ENCODE data around the gene RAG2.

Gene RAG2

GRCh38 chr11:36601155-36601554, 3.1 kb upstream of the RAG2 start:
- in situ Hi-C loops (cut with MboI; ENCODE audit: low sequenced_read_pairs) = no loop called here

- in situ Hi-C loops (cut with MboI; ENCODE audit: low sequenced_read_pairs) = no loop called here
Observed at GRCh38 chr11:36600180-36600579, 2.1 kb upstream of the RAG2 start.

GRCh38 chr11:36596880-36597279, 1.2 kb downstream of the RAG2 start:
- in situ Hi-C loops (cut with MboI; ENCODE audit: low sequenced_read_pairs) = no loop called here

- in situ Hi-C loops (cut with MboI; ENCODE audit: low sequenced_read_pairs) = no loop called here
Observed at GRCh38 chr11:36594316-36594989, 3.6 kb downstream of the RAG2 start, which contains the start of gene IFTAP. Gene IFTAP, plus strand, starts transcription at chr11:36594502. Its CDS starts 15,602 bp downstream, at chr11:36610104.

GRCh38 chr11:36591433-36591832, 6.6 kb downstream of the RAG2 start:
- in situ Hi-C loops (cut with MboI; ENCODE audit: low sequenced_read_pairs) = no loop called here

- in situ Hi-C loops (cut with MboI; ENCODE audit: low sequenced_read_pairs) = no loop called here
Observed at GRCh38 chr11:36590513-36590912, 7.5 kb downstream of the RAG2 start.

GRCh38 chr11:36588099-36588498, 9.9 kb downstream of the RAG2 start:
- in situ Hi-C loops (cut with MboI; ENCODE audit: low sequenced_read_pairs) = no loop called here

GRCh38 chr11:36586543-36586942, 11.5 kb downstream of the RAG2 start:
- in situ Hi-C loops (cut with MboI; ENCODE audit: low sequenced_read_pairs) = no loop called here

- in situ Hi-C loops (cut with MboI; ENCODE audit: low sequenced_read_pairs) = no loop called here
Observed at GRCh38 chr11:36583667-36584066, 14.4 kb downstream of the RAG2 start.

GRCh38 chr11:36581536-36581935, 16.5 kb downstream of the RAG2 start:
- in situ Hi-C loops (cut with MboI; ENCODE audit: low sequenced_read_pairs) = no loop called here

- in situ Hi-C loops (cut with MboI; ENCODE audit: low sequenced_read_pairs) = no loop called here
Observed at GRCh38 chr11:36578458-36578857, 19.6 kb downstream of the RAG2 start.

- in situ Hi-C loops (cut with MboI; ENCODE audit: low sequenced_read_pairs) = no loop called here
Observed at GRCh38 chr11:36577859-36578258, 20.2 kb downstream of the RAG2 start.

- in situ Hi-C loops (cut with MboI; ENCODE audit: low sequenced_read_pairs) = no loop called here
Observed at GRCh38 chr11:36577373-36577772, 20.7 kb downstream of the RAG2 start.

- in situ Hi-C loops (cut with MboI; ENCODE audit: low sequenced_read_pairs) = no loop called here
Observed at GRCh38 chr11:36574486-36574885, 23.6 kb downstream of the RAG2 start.

- in situ Hi-C loops (cut with MboI; ENCODE audit: low sequenced_read_pairs) = no loop called here
Observed at GRCh38 chr11:36569095-36569494, 28.9 kb downstream of the RAG2 start.

- in situ Hi-C loops (cut with MboI; ENCODE audit: low sequenced_read_pairs) = no loop called here
Observed at GRCh38 chr11:36567694-36568093, 30.3 kb downstream of the RAG2 start, which contains the start of gene RAG1. Gene RAG1, plus strand, starts transcription at chr11:36568007. Its CDS starts 5,298 bp downstream, at chr11:36573305.

- in situ Hi-C loops (cut with MboI; ENCODE audit: low sequenced_read_pairs) = no loop called here
Observed at GRCh38 chr11:36566407-36567053, 31.5 kb downstream of the RAG2 start.

GRCh38 chr11:36565031-36565610, 32.9 kb downstream of the RAG2 start:
- in situ Hi-C loops (cut with MboI; ENCODE audit: low sequenced_read_pairs) = no loop called here

GRCh38 chr11:36564376-36565030, 33.5 kb downstream of the RAG2 start:
- in situ Hi-C loops (cut with MboI; ENCODE audit: low sequenced_read_pairs) = no loop called here

- in situ Hi-C loops (cut with MboI; ENCODE audit: low sequenced_read_pairs) = no loop called here
Observed at GRCh38 chr11:36558571-36559413, 39.2 kb downstream of the RAG2 start.

GRCh38 chr11:36557991-36558390, 40.0 kb downstream of the RAG2 start:
- in situ Hi-C loops (cut with MboI; ENCODE audit: low sequenced_read_pairs) = no loop called here
